A549 (cell line): Measurements from ENCODE around the gene KLRF1. TPM values are rescaled to one million over a fixed set of nuclear protein-coding genes. Genes with fewer than 3 reads are reported as not detected.

Source experiments
- ATAC-seq, 2 experiments: fragments of 200-7000 bp in 1 of 2; fragments of >200 bp in 1 of 2; cut with Nextera tagmentation in 1 of 2; cut with Tn5 transposase in 1 of 2; 3 replicates each; pipeline versions ENCODE4 v1.8.0 to v1.9.1; 2018 to 2020; ENCODE audit warnings: mild to moderate bottlenecking in 1 of 2, moderate library complexity in 1 of 2
- CTCF ChIA-PET: fragments of 300-600 bp; sonication (Branson Sonifier 250); formaldehyde crosslinking; extraction: SDS; loops from one replicate; lab custom pipeline; 2021; ENCODE audit warnings: antibody characterized with exemption, inconsistent platforms; lab: Yijun Ruan, JAX
- POLR2A ChIA-PET: fragments of 350-600 bp; formaldehyde crosslinking; extraction: SDS; loops from one replicate; lab custom pipeline; 2021; ENCODE audit warnings: antibody characterized with exemption, inconsistent platforms; lab: Yijun Ruan, JAX
- DNase-seq, 2 experiments: peaks; one replicate each; pipeline versions ENCODE4 v3.0.0 to v3.0.0-alpha.2; 2011 to 2016; ENCODE audit warnings: low read depth in 1 of 2, low spot score in 1 of 2
- FAIRE-seq: peaks from 2 replicates; lab custom pipeline; 2011; peaks lifted over from hg19 to GRCh38; lab: Jason Lieb, UNC
- H3K27ac ChIP-seq, 2 experiments: fragments of >200 bp; sonication (Bioruptor Twin); formaldehyde crosslinking; 3 replicates each; pipeline ENCODE4 v1.5.1; 2016 to 2017
- H3K4me1 ChIP-seq: fragments of >200 bp; sonication (Bioruptor Twin); formaldehyde crosslinking; 3 replicates; pipeline ENCODE4 v1.6.1; 2016
- H3K4me2 ChIP-seq: fragments of >200 bp; sonication (Bioruptor Twin); formaldehyde crosslinking; 3 replicates; pipeline ENCODE4 v1.6.1; 2016
- H3K4me3 ChIP-seq: fragments of >200 bp; sonication (Bioruptor Twin); formaldehyde crosslinking; 3 replicates; pipeline ENCODE4 v1.5.1; 2016
- H3K9me3 ChIP-seq: fragments of >200 bp; sonication (Bioruptor Twin); formaldehyde crosslinking; 3 replicates; pipeline ENCODE4 v1.6.1; 2016
- CBX2 ChIP-seq: fragments of 200-600 bp; sonication (generic); IDR thresholded peaks from 2 replicates; pipeline ENCODE4 v1.6.1; 2016; ENCODE audit warnings: low read depth, mild to moderate bottlenecking, borderline replicate concordance
- CBX8 ChIP-seq: fragments of 200-600 bp; sonication (generic); IDR thresholded peaks from 2 replicates; pipeline ENCODE4 v1.6.1; 2016
- CEBPB ChIP-seq, 2 experiments: fragments of >200 bp in 1 of 2; sonication (Bioruptor Twin) in 1 of 2; formaldehyde crosslinking in 1 of 2; IDR thresholded peaks; 2 replicates each; pipeline ENCODE4 v1.6.1; 2012 to 2016
- ELK1 ChIP-seq: fragments of 150-350 bp; IDR thresholded peaks from 2 replicates; pipeline ENCODE4 v1.6.1; 2014; ENCODE audit warnings: low read depth, mild to moderate bottlenecking, low read length
- ESRRA ChIP-seq: fragments of 150-350 bp; IDR thresholded peaks from 2 replicates; pipeline ENCODE4 v1.6.1; 2014; ENCODE audit warnings: mild to moderate bottlenecking, low read length, borderline replicate concordance
- GATA3 ChIP-seq: IDR thresholded peaks from 2 replicates; pipeline ENCODE4 v1.6.1; 2012; ENCODE audit warnings: borderline replicate concordance
- HOXB5 ChIP-seq: fragments of 250-450 bp; sonication (Bioruptor Pico); IDR thresholded peaks from 2 replicates; pipeline ENCODE4 v1.5.0; 2020; ENCODE audit warnings: mild to moderate bottlenecking, moderate library complexity
- JUNB ChIP-seq: fragments of >200 bp; sonication (Bioruptor Twin); formaldehyde crosslinking; IDR thresholded peaks from 2 replicates; pipeline ENCODE4 v1.6.1; 2016
- KDM1A ChIP-seq: fragments of 200-600 bp; sonication (generic); IDR thresholded peaks from 2 replicates; pipeline ENCODE4 v1.6.1; 2016; ENCODE audit warnings: low read depth, mild to moderate bottlenecking
- KDM5A ChIP-seq: fragments of 200-600 bp; sonication (generic); IDR thresholded peaks from 2 replicates; pipeline ENCODE4 v1.6.1; 2016; ENCODE audit warnings: antibody characterized with exemption, mild to moderate bottlenecking
- MAX ChIP-seq: IDR thresholded peaks from 2 replicates; pipeline ENCODE4 v1.6.1; 2012
- MAZ ChIP-seq: fragments of 150-350 bp; IDR thresholded peaks from 2 replicates; pipeline ENCODE4 v1.6.1; 2014; ENCODE audit warnings: antibody characterized with exemption, low read depth, low read length, borderline replicate concordance
- MYC ChIP-seq: IDR thresholded peaks from 2 replicates; pipeline ENCODE4 v1.6.1; 2012; ENCODE audit warnings: mild to moderate bottlenecking, inconsistent platforms, low read length, improper control_type of control experiment, borderline replicate concordance
- NFE2L2 ChIP-seq: fragments of 150-350 bp; conservative IDR thresholded peaks from 2 replicates; pipeline ENCODE4 v1.6.1; 2014; ENCODE audit warnings: low read length
- NPAS2 ChIP-seq: fragments of 250-450 bp; sonication (Bioruptor Pico); IDR thresholded peaks from 2 replicates; pipeline ENCODE4 v1.8.0; 2022; ENCODE audit warnings: mild to moderate bottlenecking, moderate library complexity, borderline replicate concordance
- PHF8 ChIP-seq: fragments of 200-600 bp; sonication (generic); IDR thresholded peaks from 2 replicates; pipeline ENCODE4 v1.6.1; 2016; ENCODE audit warnings: low read depth, mild to moderate bottlenecking, antibody characterized with exemption, moderate library complexity, borderline replicate concordance
- RCOR1 ChIP-seq: fragments of 150-350 bp; IDR thresholded peaks from 2 replicates; pipeline ENCODE4 v1.6.1; 2014; ENCODE audit warnings: antibody characterized with exemption, low read length, low read depth
- RFX5 ChIP-seq: fragments of 450-650 bp; IDR thresholded peaks from 2 replicates; pipeline ENCODE4 v1.7.1; 2014; ENCODE audit warnings: antibody characterized with exemption, mild to moderate bottlenecking, moderate library complexity
- RNF2 ChIP-seq: fragments of 200-600 bp; sonication (generic); IDR thresholded peaks from 2 replicates; pipeline ENCODE4 v1.6.1; 2016; ENCODE audit warnings: low read depth, mild to moderate bottlenecking, antibody characterized with exemption, moderate library complexity, borderline replicate concordance
- SREBF2 ChIP-seq: fragments of 450-650 bp; IDR thresholded peaks from 2 replicates; pipeline ENCODE4 v1.6.1; 2014; ENCODE audit warnings: mild to moderate bottlenecking, moderate library complexity
- TFCP2L1 ChIP-seq: fragments of 250-450 bp; sonication (Bioruptor Pico); IDR thresholded peaks from 2 replicates; pipeline ENCODE4 v1.5.0; 2021; ENCODE audit warnings: mild to moderate bottlenecking
- TP53 ChIP-seq: fragments of 250-450 bp; sonication (Bioruptor Pico); IDR thresholded peaks from 2 replicates; pipeline ENCODE4 v1.5.0; 2021; ENCODE audit warnings: mild to moderate bottlenecking, moderate library complexity
- WGBS: methylation state at CpG from one replicate; pipeline ENCODE4 v1.1.6; 2017; ENCODE audit errors: missing lambda C conversion rate; 5-methylcytosine and 5-hydroxymethylcytosine counted together
- polyA plus RNA-seq, 4 experiments: library from polyadenylated mRNA; depleted of rRNA in 3 of 4; stranded (reverse); fragments of >200 nt; fragmentation: RNase III in 1 of 4; extraction: RNeasy Plus Mini Kit Qiagen cat#74134 plus additional on column Dnase treatment in 1 of 4; gene quantifications; 2 replicates in 3 of 4; 3 replicates in 1 of 4; pipeline ENCODE4 v1.2.3, GENCODE V29; 2011 to 2017

KLRF1 gene
- polyA plus RNA-seq, 2 of the 4 experiments (the other 2 are of a cell fraction): not detected

- DNase-seq: no peak
- no peaks in the 10 kb centered on the region for H3K4me1 ChIP-seq
- 4% methylated on average over 1 of the region's 1 CpG for WGBS
- H3K9me3 ChIP-seq: no peaks in the 10 kb centered on the region
- TF ChIP-seq NFE2L2 (no peak), ELK1 (no peak), NPAS2 (no peak), MAX (no peak), CEBPB (IDR thresholded peaks at IDR 0.05) (no peak), RCOR1 (no peak), MYC (no peak), CBX2 (no peak), MAZ (no peak), JUNB (no peak)
- TF ChIP-seq, all 56 proteins: peak for 0
- CTCF ChIA-PET: interaction anchor here (0.6 to 2.1 kb wide), 3 partner anchors 14 to 50 kb away, joined by 3 to 7 read pairs (median 3); no protein-coding TSS in a partner anchor
- Histone ChIP-seq H3K4me2 (no peak overlapping the region), H3K27ac (no peak overlapping the region), H3K4me3 (no peak overlapping the region)
- POLR2A ChIA-PET: no interaction called here
- FAIRE-seq: no peak
- ATAC-seq: no peak
These were observed 27.3 kb upstream of the KLRF1 start for GRCh38 chr12:9799961-9800360.

DNA sequence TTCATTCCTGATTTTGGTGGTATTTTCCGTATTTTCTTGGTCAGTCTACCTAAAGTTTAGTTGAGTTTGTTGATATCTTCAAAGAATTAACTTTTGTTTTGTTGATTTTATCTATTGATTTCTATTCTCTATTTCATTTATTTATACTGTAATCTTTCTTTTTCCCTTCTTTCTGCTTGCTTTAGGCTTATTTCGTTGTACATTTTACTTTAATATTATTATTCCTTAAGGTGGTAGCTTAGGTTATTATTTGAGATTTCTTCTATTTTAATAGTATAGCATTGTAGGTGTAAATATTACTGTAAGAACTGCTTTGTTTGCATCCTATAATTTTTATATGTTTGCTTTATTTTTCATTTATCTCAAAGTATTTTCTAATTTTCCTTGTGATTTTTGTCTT is 21.4 kb upstream of the KLRF1 start:
- H3K4me1 ChIP-seq: no peaks in the 10 kb centered on the region
- DNase-seq (no peak), FAIRE-seq (no peak), ATAC-seq (no peak)
- H3K27ac ChIP-seq: no peak overlapping the region
- H3K4me3 ChIP-seq: no peak overlapping the region
- no peaks in the 10 kb centered on the region for H3K9me3 ChIP-seq
- 22% methylated on average over 2 of the region's 2 CpGs for WGBS
- POLR2A ChIA-PET: no interaction called here
- CTCF ChIA-PET: interaction anchor here (1.2 kb wide), 1 partner anchor 9 kb away, joined by 3 read pairs; no protein-coding TSS in a partner anchor
- no peak overlapping the region for H3K4me2 ChIP-seq
- peak; percentile 39; the same call in 1 of the 2 replicates for TF ChIP-seq CBX8
- no peak for TF ChIP-seq GATA3
- peak; percentile 94; the same call in 1 of the 2 replicates for TF ChIP-seq RNF2
- TF ChIP-seq RCOR1: no peak

- 51% methylated on average over 4 of the region's 4 CpGs for WGBS
- no peak overlapping the region for H3K27ac ChIP-seq
- no peak for ATAC-seq
- no peaks in the 10 kb centered on the region for H3K4me1 ChIP-seq
- no peaks in the 10 kb centered on the region for H3K9me3 ChIP-seq
- TF ChIP-seq KDM5A (no peak), RNF2 (no peak), SREBF2 (no peak), CBX2 (no peak), CEBPB (IDR thresholded peaks at IDR 0.05) (no peak), HOXB5 (CRISPR knock-in tag) (no peak), TFCP2L1 (CRISPR knock-in tag) (no peak), KDM1A (no peak), ESRRA (no peak), CBX8 (no peak), TP53 (CRISPR knock-in tag) (no peak), RFX5 (no peak), ELK1 (no peak), PHF8 (no peak)
- no peak overlapping the region for H3K4me3 ChIP-seq
- no peak overlapping the region for H3K4me2 ChIP-seq
- FAIRE-seq: no peak
- POLR2A ChIA-PET: no interaction called here
- CTCF ChIA-PET: interaction anchor here (1.2 kb wide), 1 partner anchor 8 kb away, joined by 3 read pairs; no protein-coding TSS in a partner anchor
- no peak for DNase-seq
These were observed 20.6 kb upstream of the KLRF1 start for GRCh38 chr12:9806714-9807113.
